Breast epithelium (tissue), 4 donors: ENCODE measurements around the gene BEND5. TPM values are rescaled to one million over a fixed set of nuclear protein-coding genes. Genes with fewer than 3 reads are reported as not detected.

ENCODE experiments used
- DNase-seq, 2 donors: peaks; one replicate each; pipeline ENCODE4 v3.0.0-alpha.2; 2019; ENCODE audit warnings: low spot score in 2 of 2
- H3K27ac ChIP-seq, 2 donors: fragments of 200-600 bp; sonication (generic) in 1 of 2; one replicate each; pipeline ENCODE4 v1.5.1; 2016 to 2019; ENCODE audit warnings: mild to moderate bottlenecking in 1 of 2
- H3K27me3 ChIP-seq, 2 donors: fragments of 200-600 bp; sonication (generic) in 1 of 2; one replicate each; pipeline versions ENCODE4 v1.5.1 to v1.6.0; 2017 to 2019; ENCODE audit warnings: control low read depth in 1 of 2, mild to moderate bottlenecking in 1 of 2
- H3K36me3 ChIP-seq: fragments of 200-600 bp; one replicate; pipeline ENCODE4 v1.5.1; 2019
- H3K4me1 ChIP-seq, 2 donors: fragments of 200-600 bp; sonication (generic); one replicate each; pipeline ENCODE4 v1.5.1; 2016 to 2019; ENCODE audit warnings: control low read depth in 1 of 2
- H3K4me3 ChIP-seq, 3 donors: fragments of 200-600 bp; sonication (generic); 1 replicate in 2 of 3; 2 replicates in 1 of 3; pipeline ENCODE4 v1.5.1; 2016 to 2019; ENCODE audit warnings: mild to moderate bottlenecking in 3 of 3, moderate library complexity in 2 of 3
- H3K9me3 ChIP-seq, 2 donors: fragments of 200-600 bp; sonication (generic) in 1 of 2; one replicate each; pipeline ENCODE4 v1.5.1; 2016 to 2019; ENCODE audit warnings: control low read depth in 1 of 2
- POLR2A ChIP-seq: fragments of 450-650 bp; IDR thresholded peaks from one replicate; pipeline ENCODE4 v1.6.1; 2016; ENCODE audit warnings: antibody characterized with exemption, mild to moderate bottlenecking, moderate library complexity
- POLR2AphosphoS5 ChIP-seq, 3 donors: sonication (generic); formaldehyde crosslinking; IDR thresholded peaks; one replicate each; pipeline ENCODE4 v1.6.1; 2017; ENCODE audit warnings: antibody characterized with exemption in 3 of 3
- intact Hi-C: fragments of 100-400 bp; cut with DNase I; formaldehyde crosslinking; loops from one replicate; pipeline ENCODE4 v1.15.1; 2023; ENCODE audit warnings: low total_unique reads
- total RNA-seq, 3 donors: library from RNA; depleted of rRNA; stranded (reverse); fragments of >200 nt; gene quantifications; one replicate each; pipeline ENCODE4 v1.1.0, GENCODE V29; 2016
- TF ChIP-seq, protein P1 (sequence below), 3 donors: fragments of 450-650 bp; IDR thresholded peaks; one replicate each; pipeline ENCODE4 v1.5.1; 2016 to 2017; ENCODE audit warnings: antibody characterized with exemption in 3 of 3, mild to moderate bottlenecking in 3 of 3, moderate library complexity in 3 of 3

The BEND5 gene
- total RNA-seq, 3 donors from 2014 or later = 3.2 to 7.3 (median 5.9) TPM

DNA sequence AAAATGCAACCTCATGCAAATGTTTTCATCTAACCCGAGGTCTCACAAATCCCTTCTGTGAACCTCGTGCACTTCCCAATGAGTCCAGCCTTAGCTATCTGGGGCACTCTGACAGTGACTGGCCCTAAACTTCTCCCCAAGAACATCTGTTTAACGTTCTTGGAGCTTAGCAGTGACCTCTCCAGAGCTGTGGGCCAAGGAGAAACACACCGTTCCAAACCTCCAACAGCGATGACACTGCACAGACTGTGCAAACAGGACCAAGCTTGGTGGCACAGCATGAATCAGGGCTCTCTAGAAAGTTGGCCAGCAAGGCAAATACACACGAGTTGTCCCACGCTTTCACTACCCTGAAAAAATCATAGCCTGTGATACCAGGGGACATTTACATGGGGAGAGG is 15.8 kb downstream of the BEND5 start:
- Histone ChIP-seq H3K36me3 (peaks cover 9% of the 10 kb centered on the region), H3K27ac (no peak overlapping the region), H3K27me3 (no peaks in the 10 kb centered on the region), H3K4me1 (no peaks in the 10 kb centered on the region), H3K4me3 (no peak overlapping the region), H3K9me3 (no peaks in the 10 kb centered on the region)
- intact Hi-C loops = no loop called here
- DNase-seq = no peak
- TF ChIP-seq, protein P1, sequence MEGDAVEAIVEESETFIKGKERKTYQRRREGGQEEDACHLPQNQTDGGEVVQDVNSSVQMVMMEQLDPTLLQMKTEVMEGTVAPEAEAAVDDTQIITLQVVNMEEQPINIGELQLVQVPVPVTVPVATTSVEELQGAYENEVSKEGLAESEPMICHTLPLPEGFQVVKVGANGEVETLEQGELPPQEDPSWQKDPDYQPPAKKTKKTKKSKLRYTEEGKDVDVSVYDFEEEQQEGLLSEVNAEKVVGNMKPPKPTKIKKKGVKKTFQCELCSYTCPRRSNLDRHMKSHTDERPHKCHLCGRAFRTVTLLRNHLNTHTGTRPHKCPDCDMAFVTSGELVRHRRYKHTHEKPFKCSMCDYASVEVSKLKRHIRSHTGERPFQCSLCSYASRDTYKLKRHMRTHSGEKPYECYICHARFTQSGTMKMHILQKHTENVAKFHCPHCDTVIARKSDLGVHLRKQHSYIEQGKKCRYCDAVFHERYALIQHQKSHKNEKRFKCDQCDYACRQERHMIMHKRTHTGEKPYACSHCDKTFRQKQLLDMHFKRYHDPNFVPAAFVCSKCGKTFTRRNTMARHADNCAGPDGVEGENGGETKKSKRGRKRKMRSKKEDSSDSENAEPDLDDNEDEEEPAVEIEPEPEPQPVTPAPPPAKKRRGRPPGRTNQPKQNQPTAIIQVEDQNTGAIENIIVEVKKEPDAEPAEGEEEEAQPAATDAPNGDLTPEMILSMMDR (IDR thresholded peaks at IDR 0.05) = no peak
- TF ChIP-seq POLR2A = no peak
- no peak for TF ChIP-seq POLR2AphosphoS5 (IDR thresholded peaks at IDR 0.05)

DNA sequence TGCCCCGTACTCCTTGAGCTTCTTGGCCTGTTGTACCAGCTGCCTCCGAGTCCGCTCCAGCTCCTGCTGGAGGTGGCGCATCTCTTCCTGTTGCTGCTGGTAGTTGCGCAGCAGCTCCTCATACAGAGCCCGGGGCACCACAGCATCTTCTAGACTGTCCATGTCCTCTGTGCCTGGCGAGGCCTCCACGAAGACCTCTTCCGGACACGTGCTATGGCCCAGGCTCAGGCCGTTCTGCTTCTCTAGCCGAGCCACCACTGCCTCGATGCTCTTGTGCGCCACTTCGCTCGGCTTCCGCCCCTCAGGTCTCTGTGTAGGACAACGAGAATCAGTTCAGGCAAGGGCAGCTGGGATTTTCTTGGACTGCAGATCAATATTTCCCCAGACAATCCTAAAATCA is 17.7 kb downstream of the BEND5 start:
- Histone ChIP-seq H3K36me3 (peaks cover 9% of the 10 kb centered on the region), H3K9me3 (no peaks in the 10 kb centered on the region), H3K27me3 (no peaks in the 10 kb centered on the region), H3K4me3 (no peak overlapping the region), H3K4me1 (no peaks in the 10 kb centered on the region), H3K27ac (no peak overlapping the region)
- TF ChIP-seq, protein P1 (IDR thresholded peaks at IDR 0.05) = no peak
- no peak for TF ChIP-seq POLR2A
- no peak for TF ChIP-seq POLR2AphosphoS5 (IDR thresholded peaks at IDR 0.05)
- DNase-seq = no peak
- intact Hi-C loops = no loop called here

DNA sequence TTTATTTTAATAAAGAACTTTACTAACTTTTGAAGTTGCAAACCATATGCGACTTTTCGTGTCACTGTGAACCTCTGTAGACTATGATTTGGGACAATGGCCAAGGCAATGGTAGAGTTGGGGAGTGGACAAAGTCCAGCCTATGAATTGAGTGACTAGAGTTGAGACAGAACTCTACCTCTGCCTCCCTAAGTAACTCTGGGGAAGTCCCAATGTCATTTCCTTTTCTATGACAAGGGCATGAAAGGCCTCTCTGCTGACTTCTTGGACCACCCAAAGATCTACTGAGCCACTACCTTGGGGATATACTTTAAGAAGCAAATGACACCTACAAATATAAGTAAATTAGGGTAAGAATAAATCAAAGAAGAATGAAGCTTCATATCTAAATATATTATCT is 19.3 kb downstream of the BEND5 start:
- DNase-seq = no peak
- Histone ChIP-seq H3K27me3 (no peaks in the 10 kb centered on the region), H3K4me1 (no peaks in the 10 kb centered on the region), H3K9me3 (no peaks in the 10 kb centered on the region), H3K27ac (no peak overlapping the region), H3K36me3 (peaks cover 9% of the 10 kb centered on the region), H3K4me3 (no peak overlapping the region)
- TF ChIP-seq, protein P1 (IDR thresholded peaks at IDR 0.05) = no peak
- no peak for TF ChIP-seq POLR2A
- no peak for TF ChIP-seq POLR2AphosphoS5 (IDR thresholded peaks at IDR 0.05)
- intact Hi-C loops = no loop called here

DNA sequence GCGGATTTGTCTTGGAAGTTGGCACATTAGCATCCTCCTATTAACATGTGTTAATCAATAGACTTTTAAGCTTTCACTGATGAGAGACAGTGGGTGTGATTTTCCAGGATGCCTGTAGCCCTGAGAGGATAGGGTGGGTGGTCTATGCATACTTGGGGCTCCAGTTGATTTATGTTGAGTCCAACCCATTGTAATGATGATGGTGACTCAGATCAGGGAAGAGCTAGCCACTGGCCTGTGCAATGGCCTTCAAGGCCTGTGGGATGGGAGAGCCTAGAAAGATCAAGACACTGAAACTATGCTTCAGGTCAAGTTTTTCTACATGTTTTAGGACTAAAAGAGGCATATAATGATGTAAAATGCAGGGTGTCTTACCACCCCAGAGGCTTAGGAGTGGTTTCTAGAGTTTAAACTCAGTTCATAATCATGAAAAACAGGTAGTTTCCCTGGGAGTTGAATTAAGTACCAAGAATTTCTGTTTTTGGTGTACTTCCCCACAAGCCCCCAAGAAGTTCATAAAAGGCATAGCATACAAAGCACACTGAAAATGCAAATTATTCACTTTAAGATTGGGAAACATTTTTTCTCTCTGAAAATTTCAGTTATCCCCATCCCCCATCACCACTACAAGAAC is 19.9 kb downstream of the BEND5 start:
- TF ChIP-seq POLR2AphosphoS5 (IDR thresholded peaks at IDR 0.05) (no peak), POLR2A (no peak)
- TF ChIP-seq, protein P1 (IDR thresholded peaks at IDR 0.05) = no peak
- H3K4me1 ChIP-seq = no peaks in the 10 kb centered on the region
- H3K27ac ChIP-seq = no peak overlapping the region
- peaks cover 9% of the 10 kb centered on the region for H3K36me3 ChIP-seq
- H3K4me3 ChIP-seq = no peak overlapping the region
- no peaks in the 10 kb centered on the region for H3K9me3 ChIP-seq
- intact Hi-C loops = no loop called here
- H3K27me3 ChIP-seq = no peaks in the 10 kb centered on the region
- no peak for DNase-seq

DNA sequence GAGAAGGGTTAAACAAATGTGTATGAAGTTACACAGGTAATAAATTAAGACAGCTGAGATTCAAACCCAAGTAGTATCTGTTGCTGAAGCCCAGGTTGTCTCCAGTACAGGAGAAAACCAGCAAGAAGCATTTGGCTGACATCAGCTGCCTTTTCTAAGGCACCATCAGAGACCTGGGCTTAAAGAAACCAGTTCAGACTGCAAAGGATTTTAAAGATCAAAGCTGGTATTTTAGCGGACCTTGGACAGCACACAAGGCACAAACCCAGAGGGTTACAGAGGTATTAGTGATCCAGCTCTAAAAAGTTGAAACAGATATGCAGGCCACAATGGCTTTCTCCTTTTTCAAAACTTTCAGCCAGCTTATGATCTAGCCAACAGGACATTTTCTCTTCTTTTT is 23.4 kb downstream of the BEND5 start:
- Histone ChIP-seq H3K27ac (no peak overlapping the region), H3K9me3 (no peaks in the 10 kb centered on the region), H3K4me3 (no peak overlapping the region), H3K36me3 (peaks cover 3% of the 10 kb centered on the region), H3K4me1 (no peaks in the 10 kb centered on the region), H3K27me3 (no peaks in the 10 kb centered on the region)
- intact Hi-C loops = no loop called here
- DNase-seq = no peak
- TF ChIP-seq, protein P1 (IDR thresholded peaks at IDR 0.05) = no peak
- TF ChIP-seq POLR2AphosphoS5 (IDR thresholded peaks at IDR 0.05) (no peak), POLR2A (no peak)
